HG03135 (cell line): Measurements from ENCODE around the gene LMX1B.
"Not testable (repeated sequence)": the region's sequence is repeated elsewhere in the genome, so short reads cannot be mapped to it uniquely, and the experiment has no call there.

ENCODE experiments used
- ATAC-seq: cut with Tn5 transposase; IDR thresholded peaks from one replicate; pipeline ENCODE4 v1.9.1; 2021; ENCODE audit warnings: mild to moderate bottlenecking, moderate library complexity; ENCODE audit not compliant: unreplicated experiment

The LMX1B gene

DNA sequence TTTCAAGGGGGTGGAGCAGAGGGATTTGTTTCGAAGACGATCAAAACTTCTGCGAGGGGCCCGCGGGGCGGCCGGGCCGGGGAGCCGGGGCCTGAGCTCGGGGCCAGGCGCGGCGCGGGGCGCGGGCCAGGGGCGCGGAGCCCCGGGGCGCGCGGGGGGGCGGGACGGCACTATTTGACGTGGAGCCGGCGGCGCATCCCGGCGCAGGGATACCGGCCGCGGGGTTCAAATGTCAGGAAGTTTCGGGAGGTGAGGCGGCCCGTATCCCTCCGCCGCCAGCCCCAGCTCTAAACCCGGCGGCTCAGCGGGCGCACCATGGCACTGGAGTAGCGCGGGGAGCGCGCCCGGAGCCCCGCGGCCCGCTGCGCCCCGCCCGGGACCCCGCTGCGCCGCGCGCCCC, at the start of gene LMX1B:
Gene LMX1B, plus strand, starts transcription at position 278 of the 400 bp plus-strand sequence. CDS start 522 bp downstream, outside the sequence.
- no peak for ATAC-seq

DNA sequence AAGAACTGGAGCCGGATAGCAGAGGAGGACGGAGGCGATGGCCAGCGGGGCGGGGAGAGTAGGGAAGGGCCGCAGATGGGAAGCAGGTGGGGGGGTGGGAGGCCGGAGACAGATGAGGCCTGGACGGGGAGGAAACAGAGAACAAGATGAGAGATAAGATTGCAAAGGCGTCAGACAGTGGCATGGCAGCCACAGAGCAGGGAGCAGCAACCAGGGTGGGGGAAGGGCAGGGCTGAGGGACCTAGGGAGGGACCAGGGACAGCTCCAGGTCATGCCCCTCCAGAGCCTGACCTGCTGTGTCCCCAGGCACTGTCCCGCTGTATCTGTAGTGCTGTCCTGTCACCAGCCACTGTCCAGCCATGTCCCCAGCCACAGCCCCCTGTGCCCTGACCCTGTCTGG, 49.6 kb upstream of the LMX1B start:
- ATAC-seq = no peak

- ATAC-seq = no peak
Measured at GRCh38 chr9:126564716-126565115, 49.0 kb upstream of the LMX1B start.

DNA sequence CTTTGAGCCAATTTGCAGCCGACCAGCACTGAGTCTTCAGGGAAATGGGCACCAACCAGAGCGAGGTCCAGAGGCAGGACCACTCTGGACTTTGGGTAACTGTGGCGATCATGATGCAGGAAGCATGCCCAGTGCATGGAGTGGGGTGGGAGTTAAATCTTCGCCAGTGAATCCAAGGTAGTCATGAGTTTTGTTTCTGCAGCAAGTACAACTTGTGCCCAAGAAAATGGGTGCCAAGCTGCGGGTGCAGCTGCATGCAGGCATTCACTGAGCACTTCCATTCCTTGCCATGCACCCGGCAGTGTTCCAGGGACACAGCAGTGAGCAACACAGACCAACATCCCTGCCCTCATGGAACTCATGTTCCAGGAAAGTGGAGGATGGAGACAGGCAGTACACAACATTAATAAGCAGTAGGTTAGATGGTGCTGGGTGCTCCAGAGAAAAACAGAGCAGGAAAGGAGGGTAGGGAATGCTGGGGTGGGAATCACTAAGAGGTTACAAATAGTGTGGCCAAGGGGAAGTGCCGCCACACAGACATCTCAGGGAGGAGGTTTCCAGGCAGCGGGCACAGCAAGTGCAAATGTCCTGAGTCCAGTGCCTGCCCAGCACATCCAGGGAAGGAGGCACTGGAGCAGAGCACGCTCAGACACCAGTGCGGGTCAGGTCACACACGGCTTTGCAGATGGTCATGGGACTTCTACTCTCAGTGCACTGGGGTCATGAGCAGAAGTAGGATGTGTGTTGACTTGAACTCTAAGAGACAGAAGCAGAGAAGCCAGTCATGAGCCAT, 48.2 kb upstream of the LMX1B start:
- ATAC-seq = no peak

DNA sequence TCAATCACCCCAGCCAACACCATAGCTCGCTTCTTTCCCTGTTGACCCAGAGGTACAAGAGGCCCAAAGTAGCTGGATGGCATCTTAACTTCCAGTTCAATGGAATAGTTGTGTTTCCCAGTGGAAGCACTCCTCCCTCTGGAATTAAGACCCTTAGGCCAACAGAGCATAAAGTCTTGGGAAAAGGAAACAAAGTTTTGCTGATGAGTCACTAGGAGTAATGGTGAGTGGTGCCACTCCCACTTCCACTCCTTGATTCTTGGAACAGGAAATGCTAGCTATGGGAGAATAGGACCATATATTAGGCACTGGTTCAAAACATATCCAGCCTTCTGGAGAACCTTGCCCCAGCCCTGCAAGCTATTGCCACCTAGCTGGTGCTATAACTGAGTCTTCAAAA, 44.7 kb upstream of the LMX1B start:
- ATAC-seq = no peak

DNA sequence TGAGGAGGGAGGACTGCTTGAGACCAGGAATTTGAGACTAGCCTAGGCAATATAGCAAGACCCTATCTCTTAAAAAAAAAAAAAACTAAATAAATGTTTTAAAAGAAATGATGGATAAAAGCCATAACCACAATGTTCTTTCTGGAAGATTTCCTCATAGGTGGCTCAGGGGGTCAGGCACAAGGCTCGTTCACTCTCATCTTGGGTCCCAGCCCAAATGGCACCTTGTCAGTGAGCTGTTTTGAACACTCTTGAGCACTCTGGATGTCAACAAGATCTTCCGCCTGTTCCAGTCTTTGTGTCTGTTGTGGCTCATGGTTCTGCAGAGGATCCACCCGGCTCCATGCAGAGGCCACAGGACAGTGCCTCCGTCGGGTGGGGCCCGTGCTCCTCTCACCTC, 35.7 kb upstream of the LMX1B start:
- no peak for ATAC-seq

DNA sequence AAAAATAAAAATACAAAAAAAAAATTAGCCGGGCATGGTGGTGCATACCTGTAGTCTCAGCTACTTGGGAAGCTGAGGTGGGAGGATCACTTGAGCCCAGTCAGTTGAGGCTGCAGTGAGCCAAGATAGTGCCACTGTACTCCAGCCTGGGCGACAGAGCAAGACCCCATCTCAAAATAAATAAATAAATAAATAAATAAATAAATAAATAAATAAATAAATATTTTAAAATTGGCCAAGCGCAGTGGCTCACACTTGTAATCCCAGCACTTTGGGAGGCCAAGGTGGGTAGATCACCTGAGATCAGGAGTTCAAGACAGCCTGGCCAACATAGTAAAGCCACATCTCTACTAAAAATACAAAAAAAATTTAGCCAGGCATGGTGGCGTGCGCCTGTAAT, 33.4 kb upstream of the LMX1B start:
- not testable (repeated sequence) for ATAC-seq

GRCh38 chr9:126581893-126582292, 31.8 kb upstream of the LMX1B start:
- ATAC-seq = no peak

DNA sequence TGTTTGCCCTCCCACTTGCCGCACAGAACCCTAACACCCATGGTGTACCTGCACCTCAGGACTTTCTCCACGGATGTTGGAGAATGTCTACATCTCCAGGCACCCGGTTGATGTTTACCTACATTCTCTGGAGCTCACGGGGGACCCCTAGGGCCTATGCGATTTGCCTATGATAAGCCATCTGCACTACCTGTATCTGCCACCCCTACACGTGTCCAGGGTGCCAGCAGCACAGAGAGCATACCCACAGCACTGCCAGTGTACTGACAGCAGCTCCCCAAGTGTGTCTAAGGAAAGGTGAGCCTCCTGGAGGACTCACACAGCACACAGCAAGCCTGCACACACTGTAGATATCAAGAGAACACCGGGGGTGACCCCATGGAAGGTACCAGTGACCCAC, 31.3 kb upstream of the LMX1B start:
- ATAC-seq = no peak

- no peak for ATAC-seq
Measured at GRCh38 chr9:126583144-126583760, 30.5 kb upstream of the LMX1B start.

DNA sequence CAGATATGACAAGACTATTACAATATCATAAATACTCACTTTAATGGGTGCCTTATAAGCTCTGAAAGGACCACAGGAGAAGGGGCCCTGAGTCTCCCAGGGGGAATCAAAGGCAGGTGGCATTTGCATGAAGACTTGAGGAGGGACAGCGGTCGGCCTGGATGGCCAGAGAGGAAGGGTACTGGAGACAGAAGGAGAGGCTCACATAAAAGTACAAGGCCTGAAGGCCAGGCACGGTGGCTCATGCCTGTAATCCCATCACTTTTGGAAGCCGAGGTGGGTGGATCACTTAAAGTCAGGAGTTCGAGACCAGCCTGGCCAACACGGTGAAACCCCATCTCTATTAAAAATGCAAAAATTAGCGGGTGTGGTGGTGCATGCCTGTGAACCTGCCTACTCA, 29.1 kb upstream of the LMX1B start:
- no peak for ATAC-seq

GRCh38 chr9:126586236-126586635, 27.5 kb upstream of the LMX1B start:
- no peak for ATAC-seq

DNA sequence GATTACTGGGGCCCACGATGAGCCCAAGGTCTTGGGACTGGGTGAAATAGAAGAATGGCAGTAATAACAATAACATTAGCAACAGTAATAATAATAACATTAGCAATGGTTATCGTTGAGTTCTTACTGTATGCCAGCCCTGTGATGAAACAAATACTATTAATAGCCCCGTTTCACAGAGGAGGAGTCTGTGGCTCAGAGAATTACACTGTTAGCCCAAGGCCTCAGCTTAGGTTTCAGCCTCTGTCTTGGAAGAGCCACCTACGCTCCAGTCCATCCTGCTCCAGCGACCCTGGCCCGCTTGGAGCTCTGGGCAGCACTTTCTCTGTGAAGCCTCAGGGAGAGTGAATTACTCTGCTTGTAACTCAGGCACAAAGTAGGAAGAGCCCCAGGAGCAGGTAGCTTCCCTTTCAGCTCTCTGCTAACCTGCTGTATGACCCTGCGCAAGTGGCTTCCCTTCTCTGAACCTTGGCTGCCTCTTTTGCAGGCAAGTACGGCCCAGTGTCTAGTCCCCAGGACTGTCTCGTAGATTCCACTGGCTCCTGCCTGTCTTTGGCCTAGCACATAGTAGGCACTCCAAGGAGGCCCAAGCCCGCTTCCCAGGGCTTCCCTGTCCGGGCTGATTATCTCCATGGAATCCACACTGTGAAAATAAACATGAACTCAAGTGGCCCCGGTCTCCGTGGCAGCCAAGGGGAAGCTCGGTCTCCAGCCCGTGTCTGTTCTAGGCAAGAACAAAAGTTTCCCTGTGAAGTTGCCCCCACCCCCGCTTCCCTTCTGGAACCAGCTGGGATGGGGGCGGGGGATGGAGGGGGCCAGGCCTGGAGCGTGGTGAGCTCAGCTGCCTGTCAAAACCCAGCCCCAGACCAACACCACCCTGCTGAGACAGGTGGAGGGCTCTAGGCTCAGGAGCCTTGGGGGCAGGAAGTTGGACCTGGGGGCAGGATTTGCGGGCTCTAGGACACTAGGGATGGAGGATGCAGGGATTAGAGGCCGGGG, 26.2 kb upstream of the LMX1B start:
- ATAC-seq = no peak

GRCh38 chr9:126588491-126589168, 25.1 kb upstream of the LMX1B start:
- no peak for ATAC-seq

GRCh38 chr9:126589349-126589748, 24.4 kb upstream of the LMX1B start:
- ATAC-seq = no peak

DNA sequence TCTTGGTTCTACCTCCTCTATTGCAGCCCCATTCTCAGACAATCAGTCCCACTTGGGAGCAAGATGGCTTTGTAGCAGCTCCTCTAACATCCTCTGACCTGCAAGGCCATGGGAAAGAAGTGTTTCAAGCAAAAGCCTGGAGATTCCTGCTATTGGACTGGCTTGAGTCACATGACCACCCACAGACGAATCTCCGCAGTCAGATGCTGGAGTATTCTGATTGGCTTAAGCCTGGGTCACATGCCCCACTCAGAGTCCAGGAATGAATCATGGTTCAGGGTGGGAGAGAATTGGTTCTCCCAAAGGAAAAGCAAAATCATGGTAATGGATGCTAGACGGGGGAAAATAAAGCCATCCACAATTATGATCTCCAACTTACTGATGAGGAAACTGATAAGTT, 22.6 kb upstream of the LMX1B start:
- ATAC-seq = no peak

GRCh38 chr9:126591922-126592321, 21.8 kb upstream of the LMX1B start:
- ATAC-seq = no peak

GRCh38 chr9:126592461-126592860, 21.3 kb upstream of the LMX1B start:
- ATAC-seq = no peak

GRCh38 chr9:126595982-126596381, 17.7 kb upstream of the LMX1B start:
- no peak for ATAC-seq

DNA sequence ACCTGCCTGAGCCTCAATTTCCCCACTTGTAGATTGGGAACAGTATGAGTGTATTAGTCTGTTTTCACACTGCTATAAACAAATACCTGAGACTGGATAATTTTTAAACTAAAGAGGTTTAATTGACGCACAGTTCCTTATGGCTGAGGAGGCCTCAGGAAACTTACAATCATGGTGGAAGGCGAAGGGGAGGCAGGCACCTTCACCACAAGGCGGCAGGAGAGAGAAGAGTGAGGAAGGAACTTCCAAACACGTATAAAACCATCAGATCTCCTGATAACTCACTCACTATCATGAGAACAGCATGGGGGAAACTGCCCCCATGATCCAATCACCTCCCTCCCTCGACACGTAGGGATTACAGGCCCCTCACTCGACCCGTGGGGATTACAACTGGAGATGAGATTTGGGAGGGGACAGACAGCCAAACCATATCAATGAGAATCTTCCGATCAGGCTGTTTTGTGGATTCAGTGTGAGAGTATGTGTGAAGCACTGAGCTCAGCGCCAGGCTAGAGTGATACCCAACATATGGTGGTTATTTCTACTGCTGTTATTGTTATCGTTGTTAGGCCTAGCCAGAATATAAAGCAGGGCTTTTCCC, 14.6 kb upstream of the LMX1B start:
- no peak for ATAC-seq
